ENCODE measurements around the gene NEURL3.
"Not testable (repeated sequence)": the region's sequence is repeated elsewhere in the genome, so short reads cannot be mapped to it uniquely, and the experiment has no call there.

Gene NEURL3

DNA sequence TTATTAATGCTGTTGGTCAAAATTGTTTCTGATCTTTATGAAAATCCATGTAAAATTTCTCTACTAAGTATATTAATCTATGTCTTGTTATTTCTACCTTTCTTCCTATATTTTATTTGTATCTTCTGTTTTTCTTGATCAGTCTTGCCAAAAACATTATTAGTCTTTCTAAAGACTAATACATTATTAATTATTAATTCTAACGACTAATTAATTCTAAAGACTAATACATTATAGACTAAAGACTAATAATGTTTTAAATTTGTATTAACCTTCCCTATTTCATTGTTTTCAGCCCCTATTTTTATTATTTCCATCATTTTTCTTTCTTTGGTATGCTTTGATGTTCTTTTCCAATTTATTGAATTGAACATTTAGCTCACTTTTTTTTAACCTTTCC, 27.7 kb downstream of the NEURL3 start:
- no peak for DNase-seq

- no peak for DNase-seq
Measured at GRCh38 chr2:96471772-96472171, 33.4 kb downstream of the NEURL3 start.

GRCh38 chr2:96470636-96471035, 34.5 kb downstream of the NEURL3 start:
- no peak for DNase-seq

- no peak for DNase-seq
Measured at GRCh38 chr2:96470109-96470508, 35.0 kb downstream of the NEURL3 start.

DNA sequence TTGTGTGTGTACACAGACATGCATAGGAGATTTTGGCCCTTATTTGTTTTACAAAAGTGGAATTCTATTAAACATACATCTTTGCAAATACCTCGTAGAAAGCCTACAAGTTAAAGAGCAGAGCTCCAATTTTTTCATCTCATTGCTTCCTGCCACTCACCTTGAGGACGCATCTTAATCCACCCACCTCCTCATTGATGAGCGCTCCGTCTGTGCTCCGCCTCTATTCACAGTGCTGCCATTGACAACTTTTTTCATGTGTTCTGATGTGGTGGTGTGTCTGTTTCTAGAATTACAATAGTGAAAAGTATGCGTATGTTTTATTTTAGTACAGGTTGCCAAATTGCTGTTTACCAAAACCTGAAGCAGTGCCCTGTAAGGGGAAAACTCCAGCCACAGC, 36.3 kb downstream of the NEURL3 start:
- DNase-seq, result no peak

GRCh38 chr2:96464651-96465050, 40.5 kb downstream of the NEURL3 start:
- no peak for DNase-seq

- DNase-seq, result no peak
Measured at GRCh38 chr2:96464061-96464460, 41.1 kb downstream of the NEURL3 start.

DNA sequence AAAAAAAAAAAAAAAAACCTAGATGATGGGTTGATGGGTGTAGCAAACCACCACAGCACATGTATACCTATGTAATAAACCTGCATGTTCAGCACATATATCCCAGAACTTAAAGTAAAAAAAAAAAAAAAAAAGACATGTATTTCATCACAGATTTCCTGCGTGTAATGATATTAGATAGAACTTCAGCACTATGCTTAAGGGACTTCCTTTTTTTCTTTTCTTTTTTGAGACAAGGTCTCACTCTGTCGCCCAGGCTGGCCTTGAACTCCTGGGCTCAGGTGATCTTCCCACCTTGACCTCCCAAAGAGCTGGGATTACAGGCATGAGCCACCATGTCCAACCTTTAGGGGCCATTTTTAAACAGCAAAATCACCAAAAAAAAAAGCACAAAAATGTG, 42.0 kb downstream of the NEURL3 start:
- DNase-seq, result no peak

GRCh38 chr2:96461616-96462015, 43.5 kb downstream of the NEURL3 start:
- DNase-seq, result not testable (repeated sequence)

DNA sequence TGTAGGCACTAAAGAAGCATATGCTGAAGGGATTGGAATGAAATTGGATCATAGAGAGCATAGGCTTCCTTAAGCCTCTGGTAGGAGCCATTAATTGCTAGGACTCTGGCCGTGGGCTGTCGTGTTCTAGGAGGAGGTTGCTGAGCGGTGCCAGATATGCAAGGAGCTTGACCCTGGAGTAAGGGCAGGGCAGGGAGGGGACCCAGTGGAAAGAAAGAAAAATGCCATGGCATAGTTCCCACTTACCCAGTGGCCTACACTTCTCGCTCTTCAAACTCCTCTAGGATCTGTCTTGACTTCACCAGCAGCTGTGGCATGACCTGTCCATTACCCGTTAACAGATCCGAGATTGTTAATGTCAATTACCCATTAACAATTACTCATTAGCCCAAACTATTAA, 53.1 kb downstream of the NEURL3 start:
- DNase-seq, result no peak

GRCh38 chr2:96449637-96450036, 55.5 kb downstream of the NEURL3 start:
- no peak for DNase-seq

- DNase-seq, result no peak
Measured at GRCh38 chr2:96449174-96449573, 56.0 kb downstream of the NEURL3 start.

DNA sequence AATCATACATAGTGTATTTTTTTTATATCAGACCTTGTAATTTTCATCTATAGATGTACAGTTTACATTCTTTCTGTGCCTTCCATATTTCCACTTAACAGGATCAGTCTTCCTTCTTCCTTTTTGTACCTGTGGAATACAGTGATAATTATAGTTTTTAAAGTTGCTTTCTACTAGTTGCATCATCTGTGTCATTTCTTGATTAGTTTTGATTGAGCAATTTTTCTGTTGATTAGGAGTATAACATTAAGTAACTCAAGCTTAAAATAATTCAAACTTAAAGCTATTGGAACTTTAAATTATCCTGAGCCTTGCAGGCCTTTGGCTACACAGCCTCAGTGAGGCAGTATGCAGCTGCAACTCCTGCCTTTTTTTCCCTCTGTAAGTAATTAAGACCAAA, 57.4 kb downstream of the NEURL3 start:
- no peak for DNase-seq
